Omental fat pad (tissue), 4 donors: Measurements from ENCODE around the gene MORF4L2. TPM values are rescaled to one million over a fixed set of nuclear protein-coding genes. Genes with fewer than 3 reads are reported as not detected.
A peak's percentile ranks its signal among the peaks of the same experiment; 100 is the strongest.

Source experiments
- ATAC-seq: fragments of 150-250 bp; one replicate; pipeline ENCODE4 v1.9.1; 2016; ENCODE audit warnings: mild to moderate bottlenecking, moderate library complexity; ENCODE audit not compliant: low FRiP score
- DNase-seq: peaks from one replicate; pipeline ENCODE4 v3.0.0-alpha.2; 2019; ENCODE audit warnings: low spot score
- total RNA-seq, 4 donors: library from RNA; depleted of rRNA; stranded (reverse); fragments of >200 nt; gene quantifications; one replicate each; pipeline ENCODE4 v1.1.0, GENCODE V29; 2016
- TF ChIP-seq, protein P1 (sequence below), 3 donors: fragments of 450-650 bp; IDR thresholded peaks; one replicate each; pipeline ENCODE4 v1.5.1; 2016 to 2017; ENCODE audit warnings: antibody characterized with exemption in 3 of 3, mild to moderate bottlenecking in 3 of 3, moderate library complexity in 2 of 3

The MORF4L2 gene
- total RNA-seq, 4 donors from 2014 or later, result 173 to 373 (median 272) TPM

DNA sequence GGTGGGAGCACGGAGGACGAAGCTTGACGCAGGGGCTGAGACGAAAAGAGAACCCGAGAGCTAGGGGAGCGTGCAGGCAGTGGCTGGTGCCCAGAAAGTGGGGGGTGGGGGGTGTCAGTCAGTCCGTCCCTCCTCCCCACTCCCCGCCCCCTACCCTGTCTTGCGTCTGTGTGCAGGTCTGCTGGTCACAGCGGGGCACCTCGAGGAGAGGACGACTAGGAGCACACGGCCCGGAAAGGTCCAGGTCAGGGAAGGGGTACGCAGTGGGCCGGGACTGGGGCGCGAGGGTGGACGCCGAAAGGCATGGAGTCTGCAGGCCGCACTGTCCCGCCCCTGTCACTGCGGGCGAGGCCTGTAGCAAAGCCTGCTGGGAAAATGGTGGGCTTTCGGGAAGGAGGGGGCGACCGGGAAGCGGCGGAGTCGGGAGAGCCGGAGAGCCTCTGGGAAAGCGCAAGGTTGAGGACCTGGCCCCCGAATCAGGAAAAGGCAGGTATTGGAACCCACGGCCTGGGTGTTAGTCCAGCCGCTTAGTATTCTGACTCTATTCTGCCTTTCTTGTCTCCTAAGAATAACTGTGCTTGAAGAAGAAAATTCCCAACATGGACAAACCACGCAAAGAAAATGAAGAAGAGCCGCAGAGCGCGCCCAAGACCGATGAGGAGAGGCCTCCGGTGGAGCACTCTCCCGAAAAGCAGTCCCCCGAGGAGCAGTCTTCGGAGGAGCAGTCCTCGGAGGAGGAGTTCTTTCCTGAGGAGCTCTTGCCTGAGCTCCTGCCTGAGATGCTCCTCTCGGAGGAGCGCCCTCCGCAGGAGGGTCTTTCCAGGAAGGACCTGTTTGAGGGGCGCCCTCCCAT is 57.0 kb downstream of the MORF4L2 start:
- ATAC-seq (peak; percentile 84), DNase-seq (no peak)
- TF ChIP-seq, protein P1, sequence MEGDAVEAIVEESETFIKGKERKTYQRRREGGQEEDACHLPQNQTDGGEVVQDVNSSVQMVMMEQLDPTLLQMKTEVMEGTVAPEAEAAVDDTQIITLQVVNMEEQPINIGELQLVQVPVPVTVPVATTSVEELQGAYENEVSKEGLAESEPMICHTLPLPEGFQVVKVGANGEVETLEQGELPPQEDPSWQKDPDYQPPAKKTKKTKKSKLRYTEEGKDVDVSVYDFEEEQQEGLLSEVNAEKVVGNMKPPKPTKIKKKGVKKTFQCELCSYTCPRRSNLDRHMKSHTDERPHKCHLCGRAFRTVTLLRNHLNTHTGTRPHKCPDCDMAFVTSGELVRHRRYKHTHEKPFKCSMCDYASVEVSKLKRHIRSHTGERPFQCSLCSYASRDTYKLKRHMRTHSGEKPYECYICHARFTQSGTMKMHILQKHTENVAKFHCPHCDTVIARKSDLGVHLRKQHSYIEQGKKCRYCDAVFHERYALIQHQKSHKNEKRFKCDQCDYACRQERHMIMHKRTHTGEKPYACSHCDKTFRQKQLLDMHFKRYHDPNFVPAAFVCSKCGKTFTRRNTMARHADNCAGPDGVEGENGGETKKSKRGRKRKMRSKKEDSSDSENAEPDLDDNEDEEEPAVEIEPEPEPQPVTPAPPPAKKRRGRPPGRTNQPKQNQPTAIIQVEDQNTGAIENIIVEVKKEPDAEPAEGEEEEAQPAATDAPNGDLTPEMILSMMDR (IDR thresholded peaks at IDR 0.05), result no peak

DNA sequence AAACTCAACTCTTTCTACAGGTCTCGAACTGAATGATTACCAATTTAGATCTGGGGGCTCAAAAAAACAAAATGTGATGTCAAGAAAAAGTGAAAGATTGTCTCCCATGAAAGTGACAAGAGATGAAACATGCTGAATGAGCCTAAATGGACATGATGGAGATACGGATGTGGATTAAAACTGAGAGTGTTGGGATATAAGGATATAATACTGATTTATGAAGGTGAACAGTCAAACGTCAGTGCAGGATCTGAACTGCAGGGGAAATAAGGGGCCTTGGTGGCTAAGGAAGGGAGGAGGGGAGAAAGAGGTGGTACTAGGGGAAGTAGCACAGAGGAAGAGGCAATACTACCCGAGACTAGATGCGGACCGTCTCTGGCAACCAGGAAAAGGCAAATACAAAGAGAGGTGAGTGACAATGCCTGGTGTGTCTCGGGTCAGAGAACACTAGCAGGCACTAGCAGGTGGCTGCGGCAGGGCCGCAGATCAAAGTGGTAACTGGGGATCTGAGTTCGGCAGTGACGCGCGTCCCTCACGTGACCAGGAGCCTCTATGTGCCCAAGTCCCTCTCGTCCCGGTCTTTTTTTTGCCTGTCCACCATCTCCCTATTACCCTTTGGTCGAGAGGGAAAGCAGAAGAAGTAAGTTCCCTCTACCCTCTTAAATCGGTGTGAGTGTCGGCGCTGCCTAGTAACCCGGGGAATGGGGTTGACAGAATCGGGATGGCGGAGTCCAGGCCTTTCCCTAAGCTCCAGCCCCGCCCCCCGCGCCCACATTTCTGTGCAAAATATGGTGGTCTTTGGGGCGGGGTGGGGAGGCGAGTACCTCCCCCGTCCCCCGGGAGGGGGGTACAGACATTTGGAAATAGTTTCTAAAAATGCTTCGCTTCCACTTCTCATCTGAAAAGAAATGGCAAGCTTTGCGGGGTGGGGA is 57.8 kb downstream of the MORF4L2 start, which contains the start of gene TCEAL1:
TSS of gene TCEAL1 (plus strand) at position 590 of the 932 bp plus-strand sequence. CDS start 942 bp downstream, outside the sequence.
- TF ChIP-seq, protein P1 (IDR thresholded peaks at IDR 0.05), result no peak
- ATAC-seq, result peak; percentile 35
- peak; percentile 35 for DNase-seq

DNA sequence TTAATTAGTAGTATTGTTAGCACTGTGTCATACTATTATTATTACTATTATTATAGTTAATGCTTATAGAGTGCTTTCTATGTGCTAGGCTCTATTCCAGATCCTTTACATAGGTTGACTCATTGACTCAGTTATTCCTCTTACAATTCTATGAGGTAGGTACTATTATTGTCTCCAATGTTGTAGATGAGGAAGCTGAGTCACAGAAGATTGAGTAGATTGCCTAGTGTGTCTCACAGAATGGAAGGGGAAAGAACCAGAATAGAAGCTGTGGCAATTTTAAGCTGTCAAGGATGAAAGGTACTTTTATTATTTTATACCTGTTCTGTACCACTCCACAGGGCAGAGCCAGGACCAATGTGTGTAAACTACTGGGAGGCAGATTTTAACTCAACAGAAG is 59.6 kb downstream of the MORF4L2 start:
- ATAC-seq (no peak), DNase-seq (no peak)
- TF ChIP-seq, protein P1 (IDR thresholded peaks at IDR 0.05), result no peak

Other genes with a start within 250 kb of the MORF4L2 start
- gene RAB40A, start 167.2 kb downstream of the MORF4L2 start, total RNA-seq, result 1 to 10 TPM in 1 of 4 donors, under 1 TPM in 2, not detected in 1; 0.19 to 1.3 (median 0.44) TPM
- 100 to 1,000 TPM in 3 of 4 donors, 10 to 100 TPM in 1; 90.0 to 221 (median 107) TPM for gene TCEAL4, start 101.2 kb downstream of the MORF4L2 start, total RNA-seq
- gene TCEAL3, start 78.7 kb downstream of the MORF4L2 start, total RNA-seq, result 10 to 100 TPM; 23.9 to 41.7 (median 31.2) TPM
- 10 to 100 TPM; 32.8 to 70.3 (median 51.7) TPM for gene TCEAL1, start 57.7 kb downstream of the MORF4L2 start, total RNA-seq
- gene TMEM31, start 24.2 kb upstream of the MORF4L2 start, total RNA-seq, result not detected
- gene PLP1, start 90.1 kb upstream of the MORF4L2 start, total RNA-seq, result 10 to 100 TPM in 1 of 4 donors, 1 to 10 TPM in 1, under 1 TPM in 2; 0.38 to 18.8 (median 1.4) TPM
- gene RAB9B, start 145.6 kb upstream of the MORF4L2 start, total RNA-seq, result 1 to 10 TPM in 1 of 4 donors, under 1 TPM in 3; 0.50 to 3.9 (median 0.76) TPM